NCI-H2029 treated with DMSO at 0.1 percent for 48 hours (cell line): ENCODE results near the gene CHAF1A.
A peak's percentile ranks its signal among the peaks of the same experiment; 100 is the strongest.

ENCODE experiments used
- DNase-seq: peaks from one replicate; lab custom pipeline; 2025; lab: John Stamatoyannopoulos, UW

Gene CHAF1A

GRCh38 chr19:4402171-4403004, at the start of gene CHAF1A:
CHAF1A (plus strand) TSS chr19:4402640; CDS start chr19:4402763, 123 bp downstream.
- peak; percentile 97 for DNase-seq

GRCh38 chr19:4352701-4353121, 49.7 kb upstream of the CHAF1A start:
- DNase-seq = peak; percentile 22

- no peak for DNase-seq
Measured at GRCh38 chr19:4354282-4354681, 48.2 kb upstream of the CHAF1A start.

- DNase-seq = no peak
Measured at GRCh38 chr19:4354897-4355296, 47.5 kb upstream of the CHAF1A start.

- no peak for DNase-seq
Measured at GRCh38 chr19:4357095-4357797, 45.2 kb upstream of the CHAF1A start.

- no peak for DNase-seq
Measured at GRCh38 chr19:4357921-4358326, 44.5 kb upstream of the CHAF1A start.

- DNase-seq = no peak
Measured at GRCh38 chr19:4358709-4359626, 43.5 kb upstream of the CHAF1A start.

GRCh38 chr19:4359627-4360000, 42.8 kb upstream of the CHAF1A start:
- no peak for DNase-seq

- DNase-seq = no peak
Measured at GRCh38 chr19:4360081-4360569, 42.3 kb upstream of the CHAF1A start.

GRCh38 chr19:4360641-4361151, 41.7 kb upstream of the CHAF1A start:
- no peak for DNase-seq

- no peak for DNase-seq
Measured at GRCh38 chr19:4361152-4362046, 41.0 kb upstream of the CHAF1A start.

- DNase-seq = no peak
Measured at GRCh38 chr19:4362101-4362828, 40.2 kb upstream of the CHAF1A start.

- no peak for DNase-seq
Measured at GRCh38 chr19:4362831-4363545, 39.5 kb upstream of the CHAF1A start.

GRCh38 chr19:4363571-4364304, 38.7 kb upstream of the CHAF1A start:
- DNase-seq = no peak

- DNase-seq = no peak
Measured at GRCh38 chr19:4365341-4365740, 37.1 kb upstream of the CHAF1A start.

- no peak for DNase-seq
Measured at GRCh38 chr19:4365791-4366665, 36.4 kb upstream of the CHAF1A start.

GRCh38 chr19:4366666-4367335, 35.6 kb upstream of the CHAF1A start:
- no peak for DNase-seq
